ENCODE data around the gene MID2. TPM values are rescaled to one million over a fixed set of nuclear protein-coding genes. Genes with fewer than 3 reads are reported as not detected.

MID2 gene
- polyA plus RNA-seq, 1 donor (not counting 4 experiments of a cell fraction or from before 2014, with no cell fraction given) = 8.9 TPM

DNA sequence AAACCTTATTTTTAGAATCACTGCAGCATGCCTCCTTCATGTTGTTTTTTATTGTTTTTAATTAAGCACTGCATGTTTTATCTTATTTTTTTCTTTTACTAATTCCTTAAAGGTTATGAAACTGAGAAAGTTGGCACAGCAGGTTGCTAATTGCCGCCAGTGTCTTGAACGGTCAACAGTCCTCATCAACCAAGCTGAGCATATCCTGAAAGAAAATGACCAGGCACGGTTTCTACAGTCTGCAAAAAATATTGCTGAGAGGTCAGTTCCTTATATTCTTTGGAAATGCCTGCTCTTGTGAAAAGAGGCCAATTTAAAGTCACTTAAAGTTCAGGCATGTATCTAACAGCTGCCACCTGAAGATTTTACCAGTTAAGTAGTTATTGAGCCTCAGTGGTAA lies 79.7 kb downstream of the MID2 start:
- H3K4me3 ChIP-seq (ENCODE audit: control insufficient read depth in 2 of 3, extremely low read depth in 1 of 3, insufficient read depth in 2 of 3, low read depth in 1 of 3, low read length in 3 of 3) = no peak overlapping the region
- no peak overlapping the region for H2AFZ ChIP-seq (ENCODE audit: control insufficient read depth, low read length)
- no peaks in the 10 kb centered on the region for H3K79me2 ChIP-seq (ENCODE audit: control insufficient read depth, insufficient read depth, low read length)
- TF ChIP-seq, protein P1, sequence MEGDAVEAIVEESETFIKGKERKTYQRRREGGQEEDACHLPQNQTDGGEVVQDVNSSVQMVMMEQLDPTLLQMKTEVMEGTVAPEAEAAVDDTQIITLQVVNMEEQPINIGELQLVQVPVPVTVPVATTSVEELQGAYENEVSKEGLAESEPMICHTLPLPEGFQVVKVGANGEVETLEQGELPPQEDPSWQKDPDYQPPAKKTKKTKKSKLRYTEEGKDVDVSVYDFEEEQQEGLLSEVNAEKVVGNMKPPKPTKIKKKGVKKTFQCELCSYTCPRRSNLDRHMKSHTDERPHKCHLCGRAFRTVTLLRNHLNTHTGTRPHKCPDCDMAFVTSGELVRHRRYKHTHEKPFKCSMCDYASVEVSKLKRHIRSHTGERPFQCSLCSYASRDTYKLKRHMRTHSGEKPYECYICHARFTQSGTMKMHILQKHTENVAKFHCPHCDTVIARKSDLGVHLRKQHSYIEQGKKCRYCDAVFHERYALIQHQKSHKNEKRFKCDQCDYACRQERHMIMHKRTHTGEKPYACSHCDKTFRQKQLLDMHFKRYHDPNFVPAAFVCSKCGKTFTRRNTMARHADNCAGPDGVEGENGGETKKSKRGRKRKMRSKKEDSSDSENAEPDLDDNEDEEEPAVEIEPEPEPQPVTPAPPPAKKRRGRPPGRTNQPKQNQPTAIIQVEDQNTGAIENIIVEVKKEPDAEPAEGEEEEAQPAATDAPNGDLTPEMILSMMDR (optimal IDR thresholded peaks at IDR 0.05 in 1 of 3, IDR thresholded peaks at IDR 0.05 in 1 of 3, conservative IDR thresholded peaks at IDR 0.05 in 1 of 3; ENCODE audit: extremely low read depth in 1 of 3, insufficient read depth in 2 of 3, low read length in 3 of 3) = no peak
- no peak for TF ChIP-seq EZH2 (IDR thresholded peaks at IDR 0.05; ENCODE audit: low read length)
- H4K20me1 ChIP-seq (ENCODE audit: control insufficient read depth, extremely low read depth, insufficient read depth, low read length) = no peaks in the 10 kb centered on the region
- no peaks in the 10 kb centered on the region for H3K9me1 ChIP-seq (ENCODE audit: control insufficient read depth, extremely low read depth, insufficient read depth, low read length)
- H3K9me3 ChIP-seq (ENCODE audit: control insufficient read depth, low read depth, low read length) = no peaks in the 10 kb centered on the region
- no peaks in the 10 kb centered on the region for H3K4me1 ChIP-seq (ENCODE audit: control insufficient read depth, extremely low read depth, insufficient read depth, low read length)
- H3K27me3 ChIP-seq (ENCODE audit: control insufficient read depth, extremely low read depth, insufficient read depth, low read length) = no peaks in the 10 kb centered on the region
- H3K27ac ChIP-seq (ENCODE audit: control insufficient read depth, insufficient read depth, low read length) = no peak overlapping the region
- dilution Hi-C loops (cut with MboI; ENCODE audit: extremely low pct_ligation_motif_present, low sequenced_read_pairs) = no loop called here
- no peak overlapping the region for H3K9ac ChIP-seq (ENCODE audit: control insufficient read depth, extremely low read depth, insufficient read depth, low read length)
- no peaks in the 10 kb centered on the region for H3K36me3 ChIP-seq (ENCODE audit: control insufficient read depth in 2 of 2, extremely low read depth in 1 of 2, insufficient read depth in 2 of 2, low read length in 2 of 2)
- FAIRE-seq (no peak), DNase-seq (ENCODE audit: low read depth, low spot score) (no peak)
- H3K4me2 ChIP-seq (ENCODE audit: control insufficient read depth, extremely low read depth, insufficient read depth, low read depth, low read length) = no peak overlapping the region

DNA sequence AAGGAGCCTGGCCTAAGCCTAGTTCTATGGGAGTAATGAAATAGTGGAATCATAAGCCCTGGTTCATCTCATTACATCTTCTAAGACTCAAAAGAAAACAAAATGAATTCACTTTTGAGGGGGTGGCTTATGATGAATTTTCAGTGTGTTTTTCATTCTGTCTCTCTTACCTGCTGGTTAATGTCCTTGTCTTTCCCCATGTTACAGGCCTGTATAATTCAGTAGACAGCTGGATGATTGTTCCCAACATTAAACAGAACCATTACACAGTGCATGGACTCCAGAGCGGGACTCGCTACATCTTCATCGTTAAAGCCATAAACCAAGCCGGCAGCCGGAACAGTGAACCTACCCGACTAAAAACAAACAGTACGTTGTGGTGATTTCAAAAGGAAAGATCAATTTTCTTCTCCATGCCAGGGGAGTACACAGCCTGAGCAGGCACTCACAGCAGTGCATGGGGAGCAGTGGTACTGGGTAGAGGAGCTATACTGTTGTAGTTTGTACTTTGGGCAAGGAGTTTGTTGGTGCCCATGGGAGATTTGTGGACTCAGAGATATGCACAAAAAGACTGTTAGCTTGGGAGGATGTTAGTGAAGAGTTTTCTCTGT lies 98.6 kb downstream of the MID2 start:
- no peak for FAIRE-seq
- no peak for DNase-seq (ENCODE audit: low read depth, low spot score)

More for the DNA sequence above, 98.6 kb downstream of the MID2 start:
- dilution Hi-C loops (cut with MboI; ENCODE audit: extremely low pct_ligation_motif_present, low sequenced_read_pairs) = no loop called here
- TF ChIP-seq, protein P1 (optimal IDR thresholded peaks at IDR 0.05 in 1 of 3, IDR thresholded peaks at IDR 0.05 in 1 of 3, conservative IDR thresholded peaks at IDR 0.05 in 1 of 3; ENCODE audit: extremely low read depth in 1 of 3, insufficient read depth in 2 of 3, low read length in 3 of 3) = no peak
- no peak for TF ChIP-seq EZH2 (IDR thresholded peaks at IDR 0.05; ENCODE audit: low read length)
- H3K79me2 ChIP-seq (ENCODE audit: control insufficient read depth, insufficient read depth, low read length) = no peaks in the 10 kb centered on the region
- H3K4me3 ChIP-seq (ENCODE audit: control insufficient read depth in 2 of 3, extremely low read depth in 1 of 3, insufficient read depth in 2 of 3, low read depth in 1 of 3, low read length in 3 of 3) = no peak overlapping the region
- no peaks in the 10 kb centered on the region for H3K9me1 ChIP-seq (ENCODE audit: control insufficient read depth, extremely low read depth, insufficient read depth, low read length)
- no peaks in the 10 kb centered on the region for H3K9me3 ChIP-seq (ENCODE audit: control insufficient read depth, low read depth, low read length)
- H3K27ac ChIP-seq (ENCODE audit: control insufficient read depth, insufficient read depth, low read length) = no peak overlapping the region
- peaks cover 0 to 4% of the 10 kb centered on the region in 2 experiments for H3K36me3 ChIP-seq (ENCODE audit: control insufficient read depth in 2 of 2, extremely low read depth in 1 of 2, insufficient read depth in 2 of 2, low read length in 2 of 2)
- H3K9ac ChIP-seq (ENCODE audit: control insufficient read depth, extremely low read depth, insufficient read depth, low read length) = no peak overlapping the region
- peaks cover 3% of the 10 kb centered on the region for H3K27me3 ChIP-seq (ENCODE audit: control insufficient read depth, extremely low read depth, insufficient read depth, low read length)
- H4K20me1 ChIP-seq (ENCODE audit: control insufficient read depth, extremely low read depth, insufficient read depth, low read length) = no peaks in the 10 kb centered on the region
- H2AFZ ChIP-seq (ENCODE audit: control insufficient read depth, low read length) = no peak overlapping the region
- H3K4me2 ChIP-seq (ENCODE audit: control insufficient read depth, extremely low read depth, insufficient read depth, low read depth, low read length) = no peak overlapping the region
- no peaks in the 10 kb centered on the region for H3K4me1 ChIP-seq (ENCODE audit: control insufficient read depth, extremely low read depth, insufficient read depth, low read length)

All from keratinocyte (primary cell).